Body of pancreas (tissue), 4 donors: ENCODE measurements around the gene NELFA.

ENCODE experiments used
- CTCF ChIP-seq, 7 experiments: fragments of 450-650 bp in 4 of 7; fragments of 200-600 bp in 3 of 7; sonication (generic) in 3 of 7; IDR thresholded peaks; one replicate each; pipeline ENCODE4 v1.5.1; 2016 to 2019; ENCODE audit warnings: antibody characterized with exemption in 7 of 7
- POLR2A ChIP-seq, 3 donors: fragments of 450-650 bp; IDR thresholded peaks; one replicate each; pipeline ENCODE4 v1.6.1; 2016; ENCODE audit warnings: antibody characterized with exemption in 3 of 3, mild to moderate bottlenecking in 2 of 3

- TF ChIP-seq CTCF (IDR thresholded peaks at IDR 0.05) (no peak), POLR2A (IDR thresholded peaks at IDR 0.05) (no peak)
Observed at GRCh38 chr4:2040391-2041238, 31.8 kb upstream of the NELFA start.
